ENCODE results near the gene CACNA1E. TPM values are rescaled to one million over a fixed set of nuclear protein-coding genes. Genes with fewer than 3 reads are reported as not detected.

The CACNA1E gene
- total and polyA plus RNA-seq, 2 experiments from 2014 or later: 0.32 to 1.1 TPM

- TF ChIP-seq NANOG (IDR thresholded peaks at IDR 0.05; ENCODE audit: borderline replicate concordance) (no peak), EZH2 (IDR thresholded peaks at IDR 0.05; ENCODE audit: low read depth, unreplicated experiment) (no peak), ZNF114 (CRISPR knock-in tag; IDR thresholded peaks at IDR 0.05) (no peak), ETS1 (IDR thresholded peaks at IDR 0.05) (no peak)
Observed at GRCh38 chr1:181558416-181558815, 75.1 kb downstream of the CACNA1E start (continued).

- Mint-ChIP-seq H3K27ac (no peak overlapping the region), H3K9me3 (no peaks in the 10 kb centered on the region), H3K27me3 (ENCODE audit: insufficient read depth, low read depth, poor library complexity) (no peaks in the 10 kb centered on the region), H3K4me1 (no peaks in the 10 kb centered on the region), H3K36me3 (ENCODE audit: low read depth) (no peaks in the 10 kb centered on the region), H3K4me3 (no peak overlapping the region)
- H3K9me2 ChIP-seq (ENCODE audit: insufficient read depth): peaks cover 3% of the 10 kb centered on the region; the same call in 1 of the 2 replicates
- no peaks in the 10 kb centered on the region for H4K20me1 ChIP-seq (replicated peaks; ENCODE audit: insufficient read depth)
- no peaks in the 10 kb centered on the region for H3F3A ChIP-seq (replicated peaks; ENCODE audit: low read depth)
- no peaks in the 10 kb centered on the region for H3K79me2 ChIP-seq (replicated peaks; ENCODE audit: insufficient read depth)
- ATAC-seq: peak; percentile 50; the same call in 2 of the 3 replicates
- H3K27ac ChIP-seq (ENCODE audit: low read depth): no peak overlapping the region
- H3K36me3 ChIP-seq (ENCODE audit: insufficient read depth): no peaks in the 10 kb centered on the region
- no peak overlapping the region for H3K4me2 ChIP-seq
- H3K4me3 ChIP-seq: no peak overlapping the region
- peak overlapping the region; percentile 38; the same call in 1 of the 2 replicates for H2AFZ ChIP-seq
- peaks cover 17% of the 10 kb centered on the region for H3K4me1 ChIP-seq (ENCODE audit: insufficient read depth)
- no peak for DNase-seq (ENCODE audit: low spot score)
- no peaks in the 10 kb centered on the region for H3K27me3 ChIP-seq (ENCODE audit: insufficient read depth)
- TF ChIP-seq NANOG (IDR thresholded peaks at IDR 0.05; ENCODE audit: borderline replicate concordance): no peak
- no peak for TF ChIP-seq JUNB (IDR thresholded peaks at IDR 0.05; ENCODE audit: unreplicated experiment)
- no peak for TF ChIP-seq ETS1 (IDR thresholded peaks at IDR 0.05)
- no peak for TF ChIP-seq REST (IDR thresholded peaks at IDR 0.05; ENCODE audit: unreplicated experiment)
- TF ChIP-seq CREB1 (CRISPR knock-in tag; IDR thresholded peaks at IDR 0.05; ENCODE audit: low read depth): no peak
- no peak for TF ChIP-seq ZNF114 (CRISPR knock-in tag; IDR thresholded peaks at IDR 0.05)
- TF ChIP-seq EZH2 (IDR thresholded peaks at IDR 0.05; ENCODE audit: low read depth, unreplicated experiment): no peak
- no peak for TF ChIP-seq EZH2phosphoT487 (IDR thresholded peaks at IDR 0.05; ENCODE audit: unreplicated experiment)
- TF ChIP-seq ZNF462 (CRISPR knock-in tag; IDR thresholded peaks at IDR 0.05): no peak
- no peak for TF ChIP-seq CTCF (conservative IDR thresholded peaks at IDR 0.05; ENCODE audit: low read depth in 2 of 2)
- TF ChIP-seq ZNF331 (CRISPR knock-in tag; IDR thresholded peaks at IDR 0.05; ENCODE audit: low read depth): no peak
Observed at GRCh38 chr1:181559142-181559541, 75.8 kb downstream of the CACNA1E start.
